MM.1S (cell line): Measurements from ENCODE around the gene UBE2L5.

Experiments used
- CTCF ChIP-seq: fragments of 300-600 bp; sonication (generic); IDR thresholded peaks from 2 replicates; pipeline ENCODE4 v1.5.1; 2016; ENCODE audit warnings: antibody characterized with exemption, low read length, mixed read lengths
- EZH2 ChIP-seq: fragments of 300-600 bp; sonication (generic); optimal IDR thresholded peaks from 2 replicates; pipeline ENCODE3; 2017; ENCODE audit warnings: low read depth, mild to moderate bottlenecking, antibody characterized with exemption, low read length, mixed read lengths
- EZH2phosphoT487 ChIP-seq: fragments of 300-600 bp; sonication (generic); IDR thresholded peaks from 2 replicates; pipeline ENCODE4 v1.6.1; 2018; ENCODE audit warnings: antibody characterized with exemption, low read length

DNA sequence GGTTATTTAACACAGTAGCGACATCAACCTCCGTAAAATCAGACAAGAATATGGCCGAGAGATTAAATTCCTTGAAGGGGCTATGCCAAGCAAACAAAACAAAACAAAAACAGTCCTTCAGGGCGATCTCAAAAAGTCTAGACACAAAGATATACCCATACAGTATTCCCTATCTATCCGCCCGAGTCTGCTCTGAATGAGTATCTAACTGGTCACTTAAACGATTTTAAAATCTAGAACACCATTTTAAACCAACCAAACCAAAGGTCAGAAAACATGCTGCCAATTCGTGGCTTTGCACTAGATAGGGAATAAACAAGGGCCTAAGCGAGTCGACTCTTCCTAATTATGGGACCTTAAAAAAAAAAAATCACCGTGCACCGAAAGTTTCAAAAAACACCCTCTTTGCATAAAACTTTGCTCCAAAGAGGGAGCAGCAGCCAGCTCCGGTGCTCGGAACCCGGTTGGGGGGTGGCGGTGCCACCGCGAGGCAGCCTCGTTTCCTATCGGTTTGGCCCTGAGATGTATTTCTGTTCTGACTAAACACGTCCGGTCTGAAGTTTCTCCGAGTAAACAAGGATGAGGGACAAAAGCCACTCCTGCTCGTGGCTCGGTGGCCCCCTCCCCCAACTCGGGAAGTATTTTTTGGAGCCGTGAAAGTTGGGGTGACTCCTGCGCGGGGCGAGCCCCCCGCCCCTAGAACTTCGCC lies 41.6 kb downstream of the UBE2L5 start:
- no peak for TF ChIP-seq CTCF
- no peak for TF ChIP-seq EZH2
- no peak for TF ChIP-seq EZH2phosphoT487
